ENCODE measurements around the gene S100A14. TPM values are rescaled to one million over a fixed set of nuclear protein-coding genes. Genes with fewer than 3 reads are reported as not detected.

S100A14 gene
- total and polyA plus RNA-seq, 2 of the 13 experiments (the other 11 are each of a cell fraction or from before 2014, with no cell fraction given): 1.4 to 7.7 TPM

GRCh38 chr1:153627715-153628626, 11.8 kb upstream of the S100A14 start, which contains the start of gene S100A1 (continued):
- TF ChIP-seq RNF219 (CRISPR knock-in tag; IDR thresholded peaks at IDR 0.05): no peak
- TF ChIP-seq ZNF672 (CRISPR knock-in tag; IDR thresholded peaks at IDR 0.05): no peak
- no peak for TF ChIP-seq ZNF253 (CRISPR knock-in tag; IDR thresholded peaks at IDR 0.05; ENCODE audit: borderline replicate concordance)
- TF ChIP-seq ZFP82 (CRISPR knock-in tag; IDR thresholded peaks at IDR 0.05; ENCODE audit: borderline replicate concordance): no peak
- TF ChIP-seq ZNF589 (CRISPR knock-in tag; conservative IDR thresholded peaks at IDR 0.05): no peak
- no peak for TF ChIP-seq PRDM10 (CRISPR knock-in tag; IDR thresholded peaks at IDR 0.05; ENCODE audit: low read depth)
- no peak for TF ChIP-seq FOXK1 (CRISPR knock-in tag; IDR thresholded peaks at IDR 0.05; ENCODE audit: borderline replicate concordance, low read depth)
- no peak for TF ChIP-seq PLSCR1 (CRISPR knock-in tag; IDR thresholded peaks at IDR 0.05; ENCODE audit: borderline replicate concordance)
- no peak for TF ChIP-seq ZFP37 (CRISPR knock-in tag; IDR thresholded peaks at IDR 0.05; ENCODE audit: borderline replicate concordance)
- TF ChIP-seq SRSF1 (optimal IDR thresholded peaks at IDR 0.05; ENCODE audit: low read depth, low read length): peak; percentile 35
- TF ChIP-seq MATR3 (CRISPR knock-in tag; IDR thresholded peaks at IDR 0.05): no peak
- TF ChIP-seq SMC3 (IDR thresholded peaks at IDR 0.05; ENCODE audit: low read length): 0 out of 2 replicates have a peak, but pooled peaks have one; percentile 32
- no peak for TF ChIP-seq ATM (IDR thresholded peaks at IDR 0.05; ENCODE audit: borderline replicate concordance)
- TF ChIP-seq PATZ1 (CRISPR knock-in tag; IDR thresholded peaks at IDR 0.05): peak; percentile 93
- TF ChIP-seq ZNF317 (CRISPR knock-in tag; IDR thresholded peaks at IDR 0.05): no peak
- TF ChIP-seq NCOA2 (CRISPR knock-in tag; IDR thresholded peaks at IDR 0.05): no peak
- no peak for TF ChIP-seq NKX3-1 (CRISPR knock-in tag; IDR thresholded peaks at IDR 0.05)
- no peak for TF ChIP-seq ZNF816 (CRISPR knock-in tag; IDR thresholded peaks at IDR 0.05; ENCODE audit: borderline replicate concordance)
- no peak for TF ChIP-seq IKZF4 (CRISPR knock-in tag; IDR thresholded peaks at IDR 0.05; ENCODE audit: borderline replicate concordance, low read depth, not compliant biosample characterization)

All from HepG2 (cell line).